Head of caudate nucleus (tissue), 42 donors: ENCODE data around the gene AK8.
A peak's percentile ranks its signal among the peaks of the same experiment; 100 is the strongest.
"Not testable (repeated sequence)": the region's sequence is repeated elsewhere in the genome, so short reads cannot be mapped to it uniquely, and the experiment has no call there.

Experiments
- DNase-seq, 42 donors: peaks; one replicate each; pipeline versions ENCODE4 v3.0.0 to v3.0.0-alpha.2; 2020 to 2021; ENCODE audit warnings: mixed read lengths in 7 of 42
- intact Hi-C: fragments of 100-400 bp; cut with DNase I; formaldehyde crosslinking; loops from one replicate; pipeline ENCODE4 v1.15.0; 2022

The AK8 gene

GRCh38 chr9:132789719-132790118 lies 88.4 kb downstream of the AK8 start:
- peak in 2 of 42 donors; percentile 13 to 14 for DNase-seq
- intact Hi-C loops = no loop called here

GRCh38 chr9:132788378-132788777 lies 89.7 kb downstream of the AK8 start:
- no peak for DNase-seq
- intact Hi-C loops = no loop called here

- intact Hi-C loops = no loop called here
- DNase-seq = no peak
These were observed 90.3 kb downstream of the AK8 start for GRCh38 chr9:132787748-132788159.

- intact Hi-C loops = no loop called here
- peak in 2 of 42 donors; percentile 16 to 28 for DNase-seq
These were observed 93.7 kb downstream of the AK8 start for GRCh38 chr9:132784286-132784830.

GRCh38 chr9:132783006-132783405 lies 95.1 kb downstream of the AK8 start:
- intact Hi-C loops = no loop called here
- DNase-seq = peak in 2 of 42 donors; percentile 6 to 10

- intact Hi-C loops = no loop called here
These were observed 96.0 kb downstream of the AK8 start for GRCh38 chr9:132782037-132782436.

DNA sequence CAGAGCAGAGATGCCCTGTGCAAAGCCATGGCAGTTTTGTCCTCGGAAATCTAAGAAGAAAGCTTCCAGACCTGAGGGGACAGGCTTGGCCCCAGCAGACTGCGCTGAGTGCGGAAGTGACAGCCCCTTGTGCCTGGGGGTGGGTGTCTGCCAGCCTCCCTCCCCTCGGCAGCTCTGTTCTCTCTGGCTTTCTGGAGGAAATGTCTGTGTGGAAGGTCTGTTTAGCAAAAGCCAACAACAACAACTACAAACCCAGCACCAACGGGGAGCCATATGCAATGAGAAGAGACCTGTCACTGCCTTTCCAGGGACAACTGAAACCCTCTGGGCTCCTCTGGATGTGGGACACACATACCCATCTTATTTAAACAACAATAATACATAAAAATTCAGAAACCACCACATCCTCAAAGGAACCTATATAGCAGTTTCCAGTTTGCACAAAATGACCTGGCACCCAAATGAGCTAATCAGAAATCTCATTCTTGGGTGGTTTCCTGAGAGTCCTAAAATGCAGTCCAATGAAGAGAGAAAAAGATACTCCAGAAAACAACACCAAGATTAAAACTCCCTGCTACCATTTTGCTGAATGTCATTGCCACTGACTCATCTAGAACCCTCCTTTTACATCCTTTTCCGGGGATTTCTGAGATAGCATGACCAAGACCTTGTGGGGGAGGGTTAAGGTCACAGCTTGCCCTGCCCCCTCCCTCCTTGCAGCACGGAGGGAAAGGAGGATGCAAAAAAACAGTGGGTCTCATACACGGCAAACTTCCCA lies 97.7 kb downstream of the AK8 start:
- intact Hi-C loops = no loop called here
- no peak for DNase-seq

More at GRCh38 chr9:132782037-132782436, 96.0 kb downstream of the AK8 start:
- DNase-seq = no peak

GRCh38 chr9:132776891-132777290 lies 101.2 kb downstream of the AK8 start:
- peak in 2 of 42 donors; percentile 16 to 26 for DNase-seq
- intact Hi-C loops = no loop called here

- intact Hi-C loops = no loop called here
These were observed 101.8 kb downstream of the AK8 start for GRCh38 chr9:132776268-132776667.

GRCh38 chr9:132775720-132776119 lies 102.4 kb downstream of the AK8 start:
- no peak for DNase-seq
- intact Hi-C loops = no loop called here

More at GRCh38 chr9:132776268-132776667, 101.8 kb downstream of the AK8 start:
- DNase-seq = peak in 4 of 42 donors; percentile 0 to 28 (median 26)

- peak in 1 of 42 donors; percentile 12 for DNase-seq
- intact Hi-C loops = no loop called here
These were observed 103.2 kb downstream of the AK8 start for GRCh38 chr9:132774886-132775285.

GRCh38 chr9:132773764-132774339 lies 104.2 kb downstream of the AK8 start:
- DNase-seq = peak in 1 of 42 donors; percentile 6
- intact Hi-C loops = no loop called here

DNA sequence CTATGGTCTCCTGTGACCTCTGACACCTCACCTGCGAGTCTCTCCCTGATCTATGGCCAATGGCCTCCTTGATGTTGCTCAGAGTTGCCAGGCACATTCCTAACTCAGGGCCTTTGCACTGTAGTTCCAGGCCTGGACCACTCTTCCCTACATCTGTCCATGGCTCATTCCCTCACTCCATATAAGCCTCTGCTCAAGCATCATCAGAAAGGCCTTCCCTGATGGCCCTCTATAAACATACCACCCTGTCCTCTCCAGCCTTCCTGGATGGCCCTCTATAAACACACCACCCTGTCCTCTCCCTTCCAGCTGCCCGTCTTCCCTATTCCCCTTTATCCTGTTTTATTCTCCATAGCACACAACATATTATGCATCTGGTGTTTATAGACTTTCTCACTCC lies 105.0 kb downstream of the AK8 start:
- intact Hi-C loops = no loop called here
- DNase-seq = no peak

DNA sequence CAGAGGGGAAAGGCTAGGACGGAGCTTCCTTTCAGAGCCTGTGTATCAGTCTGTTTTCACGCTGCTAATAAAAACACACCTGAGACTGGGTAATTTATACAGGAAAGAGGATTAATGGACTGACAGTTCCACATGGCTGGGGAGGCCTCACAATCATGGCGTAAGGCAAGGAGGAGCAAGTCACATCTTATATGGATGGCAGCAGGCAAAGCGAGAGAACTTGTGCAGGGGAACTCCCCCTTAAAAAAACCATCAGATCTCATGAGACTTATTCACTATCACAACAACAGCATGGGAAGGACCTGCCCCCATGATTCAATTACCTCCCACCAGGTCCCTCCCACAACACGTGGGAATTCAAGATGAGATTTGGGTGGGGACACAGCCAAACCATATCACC lies 106.3 kb downstream of the AK8 start:
- intact Hi-C loops, DNase-seq: not testable (repeated sequence)

DNA sequence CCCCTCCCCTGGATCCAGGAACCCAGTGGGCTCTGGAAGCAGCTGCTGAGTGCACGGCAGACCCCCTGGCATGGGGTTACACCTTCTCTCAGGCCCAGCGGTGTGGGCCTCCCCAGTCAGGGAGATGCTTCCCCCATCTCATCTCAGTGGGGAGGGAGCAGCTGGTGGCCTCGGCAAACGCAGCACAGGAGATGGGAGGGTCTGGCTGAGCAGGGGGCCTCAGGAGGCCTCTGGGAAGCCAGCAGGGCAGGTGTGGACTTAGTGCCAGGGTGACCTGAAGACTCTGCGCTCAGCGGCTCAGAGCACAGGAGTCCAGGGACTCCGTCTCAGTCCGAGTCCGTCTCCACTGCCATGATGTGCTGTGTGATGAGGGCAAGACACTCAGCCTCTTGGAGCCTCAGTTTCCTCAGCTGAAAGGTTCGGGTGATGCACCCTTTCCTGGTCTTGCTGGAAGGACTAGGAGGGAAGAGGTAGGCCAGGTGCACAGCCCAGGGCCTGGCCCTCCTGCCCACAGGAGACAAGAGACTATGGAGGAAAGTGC lies 107.2 kb downstream of the AK8 start:
- peak in 1 of 42 donors; percentile 12 for DNase-seq
- intact Hi-C loops = no loop called here

GRCh38 chr9:132769906-132770769 lies 107.9 kb downstream of the AK8 start:
- peak in 36 of 42 donors; percentile 12 to 69 (median 42) for DNase-seq
- intact Hi-C loops = no loop called here

GRCh38 chr9:132768932-132769905 lies 108.9 kb downstream of the AK8 start:
- intact Hi-C loops = no loop called here
- peak in 15 of 42 donors; percentile 8 to 61 (median 21) for DNase-seq

- intact Hi-C loops = no loop called here
- peak in 1 of 42 donors; percentile 1 for DNase-seq
These were observed 114.5 kb downstream of the AK8 start for GRCh38 chr9:132763574-132763973.
